HG03175 (cell line): Measurements from ENCODE around the gene PTPN2.

ENCODE experiments used
- ATAC-seq: cut with Tn5 transposase; IDR thresholded peaks from one replicate; pipeline ENCODE4 v1.9.1; 2021; ENCODE audit warnings: mild to moderate bottlenecking, moderate library complexity; ENCODE audit not compliant: unreplicated experiment

PTPN2 gene

GRCh38 chr18:12828116-12829051 lies 55.7 kb downstream of the PTPN2 start:
- no peak for ATAC-seq

DNA sequence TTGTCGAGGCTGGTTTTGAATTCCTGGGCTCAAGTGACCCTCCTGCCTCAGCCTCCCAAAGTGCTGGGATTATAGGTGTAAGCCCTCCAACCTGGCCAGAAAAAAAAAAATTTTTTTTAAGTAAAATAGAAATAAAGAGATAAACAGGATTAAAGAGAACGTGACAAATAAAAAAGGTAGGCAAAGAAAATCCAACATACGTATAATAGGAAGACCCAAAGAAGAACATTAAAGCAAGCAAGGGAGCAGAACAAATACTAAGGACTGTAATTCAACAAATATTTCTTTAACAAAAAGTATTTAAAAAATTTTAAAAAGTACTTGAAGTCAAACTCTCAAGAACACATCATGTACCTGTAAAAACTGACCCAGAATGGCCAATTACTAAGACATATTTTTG lies 56.4 kb downstream of the PTPN2 start:
- ATAC-seq, result no peak

- ATAC-seq, result no peak
Measured at GRCh38 chr18:12825230-12825629, 58.8 kb downstream of the PTPN2 start.

- ATAC-seq, result no peak
Measured at GRCh38 chr18:12823892-12824291, 60.1 kb downstream of the PTPN2 start.

DNA sequence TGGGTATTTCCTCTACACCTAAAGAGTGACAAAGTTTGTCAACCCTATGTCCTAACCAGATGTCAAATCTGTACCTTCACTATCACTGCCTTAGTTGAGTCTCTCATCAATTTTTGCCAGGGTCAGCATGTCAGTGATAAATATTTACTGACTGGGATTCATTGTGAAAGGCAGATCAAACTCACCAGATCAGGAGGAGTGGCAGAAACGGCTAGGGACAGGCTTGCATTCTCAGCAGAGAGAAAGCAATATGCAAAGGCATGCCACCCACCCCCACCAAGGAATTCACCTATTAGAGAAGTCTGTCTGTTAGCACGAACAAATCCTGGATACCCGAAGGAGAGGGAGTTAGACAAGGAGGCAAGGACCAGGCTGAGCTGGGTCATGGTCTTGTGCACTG lies 62.6 kb downstream of the PTPN2 start:
- no peak for ATAC-seq

GRCh38 chr18:12820506-12820905 lies 63.5 kb downstream of the PTPN2 start:
- no peak for ATAC-seq

DNA sequence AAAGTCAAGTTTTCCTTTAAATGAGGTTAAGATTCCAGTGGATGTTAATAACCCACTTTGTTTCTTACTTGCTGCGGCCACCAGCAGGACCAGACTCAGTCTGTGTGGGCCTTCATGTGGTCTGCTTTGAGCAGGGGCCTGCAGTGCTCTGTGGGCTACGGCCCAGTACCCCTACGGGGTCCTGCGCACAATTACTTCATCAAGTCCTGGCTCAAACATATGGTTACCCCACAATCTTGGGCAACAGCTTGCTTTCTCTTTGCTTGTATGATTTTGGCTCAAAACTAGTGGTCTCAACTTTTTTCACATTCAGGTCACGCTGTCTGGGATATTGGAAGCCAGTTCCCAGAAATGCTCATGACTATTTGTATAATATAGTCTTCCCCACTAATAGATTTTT lies 64.2 kb downstream of the PTPN2 start:
- no peak for ATAC-seq

DNA sequence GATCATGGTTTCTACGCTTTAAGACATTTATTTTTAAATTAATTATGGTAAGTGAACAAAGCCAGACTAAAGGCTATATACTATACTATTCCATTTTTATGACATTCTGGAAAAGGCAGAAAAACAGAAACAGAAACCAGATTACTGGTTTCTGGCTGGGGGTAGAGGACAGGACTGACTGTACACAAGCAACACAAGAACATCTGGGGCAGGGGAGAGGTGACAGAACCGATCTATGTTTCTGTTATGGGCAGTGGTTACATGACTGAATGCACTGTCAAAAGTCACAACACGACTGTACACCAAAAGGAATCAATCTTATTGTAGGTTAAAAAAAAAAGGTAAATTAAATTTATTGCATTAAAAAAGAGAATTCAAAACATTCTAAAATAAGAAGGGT lies 64.7 kb downstream of the PTPN2 start:
- peak; percentile 82 for ATAC-seq

- ATAC-seq, result no peak
Measured at GRCh38 chr18:12818243-12818642, 65.8 kb downstream of the PTPN2 start.

- no peak for ATAC-seq
Measured at GRCh38 chr18:12816451-12816850, 67.6 kb downstream of the PTPN2 start.

DNA sequence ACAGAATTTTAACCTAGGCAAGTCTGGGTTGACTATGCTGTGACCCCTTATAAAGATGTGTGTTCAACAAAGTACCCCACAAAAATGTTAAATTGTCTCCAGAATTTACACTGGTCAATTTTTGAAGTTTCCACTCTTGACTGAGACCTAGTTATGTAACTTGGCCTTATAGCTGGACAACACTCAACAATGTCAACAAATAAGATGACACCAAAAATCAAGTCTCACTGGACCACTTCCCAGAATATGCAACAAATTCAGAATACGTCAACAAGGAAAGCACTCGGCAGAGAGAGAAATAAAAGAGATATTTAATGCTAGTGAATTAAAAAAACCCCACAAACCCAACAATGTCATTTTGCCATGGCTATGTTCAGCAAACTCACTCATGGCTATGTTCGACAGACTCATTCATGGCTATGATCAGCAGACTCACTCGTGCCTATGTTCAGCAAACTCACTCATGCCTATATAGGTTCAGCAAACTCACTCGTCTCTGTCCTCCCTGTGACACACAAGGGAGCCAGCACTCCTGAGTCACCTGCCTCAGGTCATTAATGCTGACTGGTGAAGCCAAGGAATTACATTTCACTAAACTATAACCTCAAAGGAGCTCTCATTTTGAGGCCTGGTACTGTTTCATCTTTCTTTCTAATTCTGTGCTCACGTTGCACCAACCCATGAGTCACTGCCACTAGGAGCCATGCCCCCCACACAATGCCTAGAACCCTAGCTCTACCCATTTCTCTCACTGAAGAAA lies 72.7 kb downstream of the PTPN2 start:
- no peak for ATAC-seq

DNA sequence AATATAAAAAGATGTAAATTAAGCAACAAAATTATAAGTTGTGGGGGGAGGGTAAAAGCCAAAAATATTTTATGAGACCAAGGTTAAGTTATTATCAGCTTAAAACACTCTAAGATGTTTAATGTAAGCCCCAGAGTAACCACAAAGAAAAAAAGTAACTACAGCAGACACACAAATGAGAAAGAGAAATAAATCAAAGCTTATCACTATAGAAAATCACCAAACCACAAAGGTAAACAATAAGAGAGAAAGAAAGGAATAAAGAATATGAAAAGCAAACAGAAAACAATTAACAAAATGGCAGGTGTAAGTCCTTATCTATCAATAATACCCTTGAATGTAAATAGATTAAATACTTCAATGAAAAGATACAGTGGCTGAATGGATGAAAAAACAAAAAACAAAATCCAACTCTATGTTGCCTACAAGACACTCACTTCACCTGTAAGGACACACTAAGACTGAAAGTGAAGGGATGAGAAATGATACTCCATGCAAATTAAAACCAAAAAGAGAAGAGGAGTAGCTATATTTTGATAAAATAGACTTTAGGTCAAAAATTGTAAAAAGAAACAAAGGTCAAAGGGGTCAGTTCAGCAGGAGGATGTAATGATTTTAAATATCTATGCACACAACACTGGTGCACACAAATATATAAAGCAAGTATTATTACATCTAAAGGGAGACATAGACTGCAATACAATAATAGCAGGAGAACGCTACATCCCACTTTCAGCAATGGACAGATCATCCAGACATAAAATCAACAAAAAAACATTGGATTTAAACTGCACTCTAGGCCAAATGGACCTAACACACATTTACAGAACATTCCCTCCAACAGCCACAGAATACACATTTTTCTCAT lies 80.7 kb downstream of the PTPN2 start:
- no peak for ATAC-seq

DNA sequence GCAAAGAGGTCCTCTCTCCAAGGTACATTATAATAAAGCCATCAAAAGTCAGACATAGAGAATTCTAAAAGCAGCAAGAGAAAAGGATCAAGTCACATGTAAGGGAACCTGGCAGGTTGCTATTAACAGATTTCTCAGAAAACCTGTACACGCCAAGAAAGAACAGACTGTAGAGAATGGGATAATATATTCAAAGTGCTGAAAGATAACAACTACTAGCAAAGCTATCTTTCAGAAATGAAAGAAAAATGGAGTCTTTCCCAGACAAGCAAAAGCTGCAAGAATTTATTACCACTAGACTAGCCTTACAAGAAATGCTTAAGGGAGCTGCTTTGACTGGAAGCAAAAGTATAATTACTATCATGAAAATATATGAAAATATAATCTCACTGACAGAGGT lies 81.5 kb downstream of the PTPN2 start:
- no peak for ATAC-seq

DNA sequence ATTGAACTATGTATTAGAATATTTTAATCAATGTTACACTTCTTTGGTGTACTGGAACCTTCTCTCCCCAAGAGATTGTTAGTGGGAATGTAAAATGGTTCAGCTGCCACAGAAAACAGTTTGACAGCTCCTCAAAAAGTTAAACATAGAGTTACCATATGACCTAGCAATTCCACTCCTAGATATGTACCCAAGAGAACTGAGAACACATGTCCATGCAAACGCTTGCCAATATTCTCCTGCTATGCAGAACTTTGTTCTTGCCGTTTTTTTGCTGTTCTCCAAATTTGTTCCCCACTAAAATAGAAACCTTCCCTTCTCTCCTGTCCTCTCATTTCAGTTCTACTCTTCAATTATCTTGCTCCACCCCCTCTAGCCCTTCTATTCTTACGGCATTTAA lies 87.6 kb downstream of the PTPN2 start:
- ATAC-seq, result no peak

- ATAC-seq, result no peak
Measured at GRCh38 chr18:12791610-12792009, 92.4 kb downstream of the PTPN2 start.

- no peak for ATAC-seq
Measured at GRCh38 chr18:12786669-12787068, 97.4 kb downstream of the PTPN2 start.

- no peak for ATAC-seq
Measured at GRCh38 chr18:12783524-12783923, 100.5 kb downstream of the PTPN2 start.

DNA sequence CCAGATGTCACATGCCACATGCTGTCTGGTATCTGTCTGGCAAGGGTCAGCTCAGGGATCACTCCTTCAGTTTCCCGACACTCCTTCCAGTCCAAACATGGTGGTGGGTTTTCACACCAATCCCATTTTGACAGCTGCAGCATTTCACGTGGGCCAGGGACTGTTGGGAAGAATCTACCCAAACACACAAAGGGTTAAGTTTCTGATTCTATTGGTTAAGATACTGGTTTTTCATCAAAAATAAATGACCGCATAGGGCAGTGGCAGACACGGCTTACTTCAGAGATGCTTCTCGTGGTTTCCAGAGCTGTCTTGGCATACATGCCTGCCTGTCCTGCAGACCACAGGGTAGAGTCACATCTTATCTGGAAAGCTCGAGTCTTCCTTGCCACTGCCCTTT lies 101.5 kb downstream of the PTPN2 start:
- no peak for ATAC-seq

- no peak for ATAC-seq
Measured at GRCh38 chr18:12779456-12779855, 104.6 kb downstream of the PTPN2 start.

DNA sequence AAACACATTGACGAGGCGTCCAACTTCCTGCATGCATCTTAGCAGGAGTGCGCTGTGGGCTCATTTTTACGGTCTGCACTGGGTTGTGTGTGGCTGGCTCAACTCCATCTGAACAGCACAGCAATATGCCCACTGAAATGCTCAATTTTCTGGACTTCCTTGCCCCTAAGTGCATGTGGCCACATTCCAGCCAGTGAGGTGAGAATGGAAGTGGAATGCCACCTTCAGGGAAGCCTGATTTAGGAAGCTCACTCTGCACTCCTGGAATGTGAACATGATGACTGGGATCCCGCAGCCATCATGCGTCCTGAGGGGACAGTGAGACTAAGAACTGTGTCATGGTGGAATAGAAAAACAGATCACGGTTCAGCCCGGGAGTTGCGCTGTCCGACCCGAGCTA lies 105.0 kb downstream of the PTPN2 start:
- ATAC-seq, result no peak

- no peak for ATAC-seq
Measured at GRCh38 chr18:12777500-12777944, 106.5 kb downstream of the PTPN2 start.
